Gastroesophageal sphincter (tissue), 4 donors: ENCODE measurements around the gene NMU. TPM values are rescaled to one million over a fixed set of nuclear protein-coding genes. Genes with fewer than 3 reads are reported as not detected.

ENCODE experiments used
- ATAC-seq: fragments of 150-250 bp; one replicate; pipeline ENCODE4 v1.9.1; 2016; ENCODE audit warnings: mild to moderate bottlenecking, moderate library complexity
- H3K27ac ChIP-seq, 4 donors: fragments of 200-600 bp; sonication (generic) in 3 of 4; 1 replicate in 3 of 4; 2 replicates in 1 of 4; pipeline ENCODE4 v1.5.1; 2016 to 2019
- H3K27me3 ChIP-seq: fragments of 200-600 bp; sonication (generic); one replicate; pipeline ENCODE4 v1.5.1; 2019
- H3K36me3 ChIP-seq, 2 donors: fragments of 200-600 bp; sonication (generic); one replicate each; pipeline ENCODE4 v1.5.1; 2019; ENCODE audit warnings: control low read depth in 1 of 2
- H3K4me1 ChIP-seq, 3 donors: fragments of 200-600 bp; sonication (generic); 1 replicate in 2 of 3; 2 replicates in 1 of 3; pipeline ENCODE4 v1.5.1; 2016 to 2019; ENCODE audit warnings: control low read depth in 2 of 3
- H3K4me3 ChIP-seq, 2 donors: fragments of 200-600 bp; sonication (generic); one replicate each; pipeline ENCODE4 v1.5.1; 2019; ENCODE audit warnings: mild to moderate bottlenecking in 1 of 2, moderate library complexity in 1 of 2
- H3K9me3 ChIP-seq, 3 donors: fragments of 200-600 bp; sonication (generic); one replicate each; pipeline ENCODE4 v1.5.1; 2017 to 2019; ENCODE audit warnings: control low read depth in 2 of 3
- CTCF ChIP-seq, 4 experiments: fragments of 200-600 bp in 2 of 4; fragments of 450-650 bp in 2 of 4; sonication (generic) in 1 of 4; IDR thresholded peaks; one replicate each; pipeline ENCODE4 v1.5.1; 2017 to 2019; ENCODE audit warnings: antibody characterized with exemption in 4 of 4, mild to moderate bottlenecking in 2 of 4, moderate library complexity in 2 of 4
- EP300 ChIP-seq: sonication (generic); formaldehyde crosslinking; IDR thresholded peaks from one replicate; pipeline ENCODE4 v1.6.1; 2017; ENCODE audit warnings: antibody characterized with exemption, mild to moderate bottlenecking
- POLR2A ChIP-seq, 2 donors: fragments of 450-650 bp; IDR thresholded peaks; one replicate each; pipeline ENCODE4 v1.6.1; 2017; ENCODE audit warnings: antibody characterized with exemption in 2 of 2, mild to moderate bottlenecking in 2 of 2, moderate library complexity in 1 of 2
- POLR2AphosphoS5 ChIP-seq: sonication (generic); formaldehyde crosslinking; IDR thresholded peaks from one replicate; pipeline ENCODE4 v1.6.1; 2017; ENCODE audit warnings: antibody characterized with exemption
- WGBS, 2 donors: methylation state at CpG; one replicate each; pipeline ENCODE4 v1.1.5; 2018; ENCODE audit warnings: low coverage in 1 of 2; 5-methylcytosine and 5-hydroxymethylcytosine counted together
- total RNA-seq, 4 donors: library from RNA; depleted of rRNA; stranded (reverse); fragments of >200 nt; gene quantifications; one replicate each; pipeline ENCODE4 v1.1.0, GENCODE V29; 2016

NMU gene
- total RNA-seq, 4 donors from 2014 or later = 1.6 TPM; not detected in 3

GRCh38 chr4:55546756-55547465, 89.2 kb downstream of the NMU start, which contains the start of gene CLOCK:
TSS of gene CLOCK (minus strand) at chr4:55546909. CDS start at chr4:55482785, 64,124 bp downstream.
- no peaks in the 10 kb centered on the region for H3K27me3 ChIP-seq
- TF ChIP-seq CTCF (IDR thresholded peaks at IDR 0.05) = peak; percentile 44 to 69 (median 64)
- TF ChIP-seq EP300 = no peak
- TF ChIP-seq POLR2AphosphoS5 = peak; percentile 35
- peak; percentile 57 to 64 for TF ChIP-seq POLR2A (IDR thresholded peaks at IDR 0.05)
- H3K9me3 ChIP-seq = no peaks in the 10 kb centered on the region
- ATAC-seq = peak; percentile 88
- 0% methylated on average over 6 of the region's 71 CpGs; no CpG with 5 or more reads in 1 of the 2 donors for WGBS, 2 donors
- peak within 1 kb of the TSS; percentile 93 to 99 (median 97) for H3K27ac ChIP-seq
- no peaks in the 10 kb centered on the region for H3K36me3 ChIP-seq
- peak within 1 kb of the TSS; percentile 85 to 99 for H3K4me3 ChIP-seq
- H3K4me1 ChIP-seq = peaks cover 0 to 36% (median 6%) of the 10 kb centered on the region in 3 donors

GRCh38 chr4:55546506-55546755, 89.7 kb downstream of the NMU start:
- no peaks in the 10 kb centered on the region for H3K36me3 ChIP-seq
- WGBS, 2 donors = no CpG with 5 or more reads among the region's 16 CpGs
- no peak for TF ChIP-seq CTCF (IDR thresholded peaks at IDR 0.05)
- no peak for TF ChIP-seq POLR2AphosphoS5
- TF ChIP-seq POLR2A (IDR thresholded peaks at IDR 0.05) = no peak
- TF ChIP-seq EP300 = no peak

GRCh38 chr4:55545641-55546505, 90.2 kb downstream of the NMU start:
- peak overlapping the region; percentile 93 to 99 (median 97) for H3K27ac ChIP-seq
- ATAC-seq = peak; percentile 70
- no peaks in the 10 kb centered on the region for H3K27me3 ChIP-seq
- TF ChIP-seq POLR2A (IDR thresholded peaks at IDR 0.05) (peak; percentile 24 to 40), CTCF (IDR thresholded peaks at IDR 0.05) (no peak), POLR2AphosphoS5 (peak; percentile 28), EP300 (no peak)
- peaks cover 0 to 36% (median 6%) of the 10 kb centered on the region in 3 donors for H3K4me1 ChIP-seq
- peak overlapping the region; percentile 85 to 99 for H3K4me3 ChIP-seq
- WGBS, 2 donors = 0% methylated on average over 5 of the region's 87 CpGs; no CpG with 5 or more reads in 1 of the 2 donors
- no peaks in the 10 kb centered on the region for H3K9me3 ChIP-seq
- no peaks in the 10 kb centered on the region for H3K36me3 ChIP-seq

More at GRCh38 chr4:55546506-55546755, 89.7 kb downstream of the NMU start:
- H3K27me3 ChIP-seq = no peaks in the 10 kb centered on the region
- H3K4me3 ChIP-seq = peak overlapping the region; percentile 85 to 99
- no peaks in the 10 kb centered on the region for H3K9me3 ChIP-seq
- peak overlapping the region; percentile 93 to 99 (median 97) for H3K27ac ChIP-seq
- H3K4me1 ChIP-seq = peaks cover 0 to 36% (median 6%) of the 10 kb centered on the region in 3 donors
- peak; percentile 83 for ATAC-seq

Other genes with a start within 250 kb of the NMU start
- gene TMEM165, start 240.3 kb downstream of the NMU start, total RNA-seq = 100 to 1,000 TPM; 136 to 198 (median 169) TPM
- gene CLOCK, start 89.4 kb downstream of the NMU start, total RNA-seq = 10 to 100 TPM; 30.0 to 55.7 (median 33.9) TPM
- gene PDCL2, start 44.1 kb downstream of the NMU start, total RNA-seq = not detected
- gene EXOC1L, start 183.5 kb upstream of the NMU start, total RNA-seq = not detected
- 10 to 100 TPM; 30.2 to 48.6 (median 38.8) TPM for gene EXOC1, start 217.3 kb upstream of the NMU start, total RNA-seq